ENCODE data around the gene CALML3. TPM values are rescaled to one million over a fixed set of nuclear protein-coding genes. Genes with fewer than 3 reads are reported as not detected.

CALML3 gene
- polyA plus RNA-seq, 5 donors: 0.49 to 0.85 (median 0.55) TPM

- no peak for DNase-seq
These were observed 41.9 kb downstream of the CALML3 start for GRCh38 chr10:5566614-5567013.

- no peak for DNase-seq
These were observed 42.7 kb downstream of the CALML3 start for GRCh38 chr10:5567477-5567876.

- no peak for DNase-seq
These were observed 44.2 kb downstream of the CALML3 start for GRCh38 chr10:5568984-5569383.

- DNase-seq: no peak
These were observed 44.8 kb downstream of the CALML3 start for GRCh38 chr10:5569568-5569967.

GRCh38 chr10:5570007-5570655, 45.4 kb downstream of the CALML3 start:
- no peak for DNase-seq

- DNase-seq: no peak
These were observed 46.4 kb downstream of the CALML3 start for GRCh38 chr10:5570979-5571810.

- no peak for DNase-seq
These were observed 47.1 kb downstream of the CALML3 start for GRCh38 chr10:5571826-5572225.

- DNase-seq: no peak
These were observed 48.7 kb downstream of the CALML3 start for GRCh38 chr10:5573319-5573950.

- no peak for DNase-seq
These were observed 49.3 kb downstream of the CALML3 start for GRCh38 chr10:5573968-5574641.

- DNase-seq: no peak
These were observed 49.9 kb downstream of the CALML3 start for GRCh38 chr10:5574642-5575131.

GRCh38 chr10:5575144-5575481, 50.4 kb downstream of the CALML3 start:
- DNase-seq: no peak

GRCh38 chr10:5575482-5576153, 50.9 kb downstream of the CALML3 start:
- no peak for DNase-seq

- DNase-seq: no peak
These were observed 51.5 kb downstream of the CALML3 start for GRCh38 chr10:5576154-5576748.

Other genes with a start within 250 kb of the CALML3 start
- 1 to 10 TPM in 2 of 5 donors, under 1 TPM in 3; 0.54 to 1.1 (median 0.96) TPM for gene UCN3, start 160.0 kb upstream of the CALML3 start, polyA plus RNA-seq (ENCODE audit: insufficient read depth in 1 of 5, insufficient read length in 5 of 5, low replicate concordance in 1 of 5)
- gene TUBAL3, start 120.1 kb upstream of the CALML3 start, polyA plus RNA-seq (ENCODE audit: insufficient read depth in 1 of 5, insufficient read length in 5 of 5, low replicate concordance in 1 of 5): under 1 TPM in 1 of 5 donors, not detected in 4; 0.09 TPM
- 100 to 1,000 TPM; 129 to 220 (median 187) TPM for gene NET1, start 112.4 kb upstream of the CALML3 start, polyA plus RNA-seq (ENCODE audit: insufficient read depth in 1 of 5, insufficient read length in 5 of 5, low replicate concordance in 1 of 5)
- gene CALML5, start 25.4 kb upstream of the CALML3 start, polyA plus RNA-seq (ENCODE audit: insufficient read depth in 1 of 5, insufficient read length in 5 of 5, low replicate concordance in 1 of 5): not detected
- gene ASB13, start 141.6 kb downstream of the CALML3 start, polyA plus RNA-seq (ENCODE audit: insufficient read depth in 1 of 5, insufficient read length in 5 of 5, low replicate concordance in 1 of 5): 10 to 100 TPM in 3 of 5 donors, 1 to 10 TPM in 2; 9.3 to 14.5 (median 11.0) TPM
- 10 to 100 TPM; 30.8 to 43.5 (median 39.2) TPM for gene TASOR2, start 159.9 kb downstream of the CALML3 start, polyA plus RNA-seq (ENCODE audit: insufficient read depth in 1 of 5, insufficient read length in 5 of 5, low replicate concordance in 1 of 5)